ENCODE results near the gene SDR39U1.
"Not testable (repeated sequence)": the region's sequence is repeated elsewhere in the genome, so short reads cannot be mapped to it uniquely, and the experiment has no call there.

SDR39U1 gene, protein sequence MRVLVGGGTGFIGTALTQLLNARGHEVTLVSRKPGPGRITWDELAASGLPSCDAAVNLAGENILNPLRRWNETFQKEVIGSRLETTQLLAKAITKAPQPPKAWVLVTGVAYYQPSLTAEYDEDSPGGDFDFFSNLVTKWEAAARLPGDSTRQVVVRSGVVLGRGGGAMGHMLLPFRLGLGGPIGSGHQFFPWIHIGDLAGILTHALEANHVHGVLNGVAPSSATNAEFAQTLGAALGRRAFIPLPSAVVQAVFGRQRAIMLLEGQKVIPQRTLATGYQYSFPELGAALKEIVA

GRCh38 chr14:24442240-24443052, at the start of gene SDR39U1:
Gene SDR39U1, minus strand, starts transcription at chr14:24442776. Its CDS starts 7 bp downstream, at chr14:24442769.
- peak; percentile 99 for DNase-seq (ENCODE audit: low spot score)

DNA sequence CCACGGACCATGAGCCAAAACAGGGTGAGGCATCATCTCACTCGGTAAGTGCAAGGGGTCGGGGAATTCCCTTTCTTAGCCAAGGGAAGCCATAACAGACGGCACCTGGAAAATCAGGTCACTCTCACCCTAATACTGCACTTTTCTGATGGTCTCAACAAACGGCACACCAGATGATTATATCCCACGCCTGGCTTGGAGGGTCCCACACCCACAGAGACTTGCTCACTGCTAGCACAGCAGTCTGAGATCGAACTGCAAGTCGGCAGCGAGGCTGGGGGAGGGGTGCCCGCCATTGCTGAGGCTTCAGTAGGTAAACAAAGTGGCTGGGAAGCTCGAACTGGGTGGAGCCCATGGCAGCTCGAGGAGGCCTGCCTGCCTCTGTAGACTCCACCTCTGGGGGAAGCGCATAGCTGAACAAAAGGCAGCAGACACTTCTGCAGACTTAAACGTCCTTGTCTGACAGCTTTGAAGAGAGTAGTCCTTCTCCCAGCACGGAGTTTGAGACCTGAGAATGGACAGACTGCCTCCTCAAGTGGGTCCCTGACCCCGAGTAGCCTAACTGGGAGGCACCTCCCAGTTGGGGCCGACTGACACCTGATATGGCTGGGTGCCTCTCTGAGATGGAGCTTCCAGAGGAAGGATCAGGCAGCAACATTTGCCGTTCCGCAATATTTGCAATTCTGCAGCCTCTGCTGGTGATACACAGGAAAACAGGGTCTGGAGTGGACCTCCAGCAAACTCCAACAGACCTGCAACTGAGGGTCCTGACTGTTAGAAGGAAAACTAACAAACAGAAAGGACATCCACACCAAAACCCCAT, 49.2 kb upstream of the SDR39U1 start:
- DNase-seq (ENCODE audit: low spot score), result not testable (repeated sequence)

- peak; percentile 20 for DNase-seq (ENCODE audit: low spot score)
Observed at GRCh38 chr14:24483604-24484252, 41.2 kb upstream of the SDR39U1 start.

DNA sequence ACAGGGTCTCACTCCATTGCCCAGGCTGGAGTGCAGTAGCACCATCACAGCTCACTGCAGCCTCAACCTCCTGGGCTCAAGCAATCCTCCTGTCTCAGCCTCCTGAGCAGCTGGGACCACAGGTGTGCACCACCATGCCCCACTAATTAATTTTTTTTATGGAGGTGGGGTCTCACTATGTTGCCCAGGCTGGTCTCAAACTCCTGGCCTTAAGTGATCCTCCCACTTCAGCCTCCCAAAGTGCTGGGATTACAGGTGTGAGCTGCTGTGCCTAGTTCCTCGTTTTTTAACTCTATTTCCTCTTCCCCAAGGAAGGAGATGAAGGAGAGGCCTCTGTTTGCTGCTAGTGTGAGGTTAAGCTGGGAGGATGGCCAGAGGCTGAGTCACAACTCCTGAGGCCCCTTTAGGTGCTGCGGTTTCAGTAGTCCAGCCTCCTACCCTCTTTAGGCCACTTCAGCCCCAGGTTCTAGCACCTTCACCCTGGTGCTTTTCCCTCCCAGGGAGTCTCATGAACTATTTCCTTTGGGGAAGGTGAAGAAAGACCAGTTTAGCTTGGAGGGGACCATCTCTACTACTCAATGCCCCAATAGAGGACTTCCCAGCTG, 40.2 kb upstream of the SDR39U1 start:
- DNase-seq (ENCODE audit: low spot score), result not testable (repeated sequence)

- peak; percentile 55 for DNase-seq (ENCODE audit: low spot score)
Observed at GRCh38 chr14:24481622-24482324, 39.2 kb upstream of the SDR39U1 start.

DNA sequence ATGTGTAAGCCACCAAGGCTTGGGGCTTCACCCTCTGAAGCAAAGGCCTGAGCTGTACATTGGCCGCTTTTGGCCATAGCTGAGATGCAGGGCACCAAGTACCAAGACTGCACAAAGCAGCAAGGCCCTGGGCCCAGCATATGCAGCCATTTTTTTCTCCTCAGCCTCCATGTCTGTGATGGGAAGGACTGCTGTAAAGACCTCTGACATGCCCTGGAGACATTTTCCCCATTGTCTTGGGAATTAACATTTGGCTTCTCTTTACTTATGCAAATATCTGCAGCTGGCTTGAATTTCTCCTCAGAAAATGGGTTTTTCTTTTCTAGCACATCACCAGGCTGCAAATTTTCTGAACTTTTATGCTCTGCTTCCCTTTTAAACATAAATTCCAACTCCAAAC, 37.4 kb upstream of the SDR39U1 start:
- not testable (repeated sequence) for DNase-seq (ENCODE audit: low spot score)

GRCh38 chr14:24475261-24475660, 32.7 kb upstream of the SDR39U1 start:
- no peak for DNase-seq (ENCODE audit: low spot score)

DNA sequence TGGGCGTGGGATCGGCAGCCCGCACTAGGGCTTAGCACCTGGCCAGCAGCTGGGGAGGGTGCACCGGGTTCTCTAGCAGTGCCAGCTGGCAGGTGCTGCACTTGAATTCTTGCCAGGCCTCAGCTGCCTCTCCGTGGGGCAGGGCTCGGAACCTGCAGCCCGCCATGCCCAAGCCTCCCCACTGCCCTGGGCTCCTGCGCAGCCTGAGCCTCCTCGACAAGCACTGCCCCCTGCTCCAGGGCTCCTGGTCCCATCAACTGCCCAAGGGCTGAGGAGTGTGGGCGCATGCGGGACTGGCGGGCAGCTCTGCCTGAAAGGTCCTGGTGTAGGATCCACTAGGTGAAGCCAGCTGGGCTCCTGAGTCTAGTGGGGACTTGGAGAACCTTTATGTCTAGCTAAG, 30.6 kb upstream of the SDR39U1 start:
- DNase-seq (ENCODE audit: low spot score), result no peak

GRCh38 chr14:24470450-24470849, 27.9 kb upstream of the SDR39U1 start:
- DNase-seq (ENCODE audit: low spot score), result not testable (repeated sequence)

- DNase-seq (ENCODE audit: low spot score), result no peak
Observed at GRCh38 chr14:24465805-24466204, 23.2 kb upstream of the SDR39U1 start.

GRCh38 chr14:24465368-24465767, 22.8 kb upstream of the SDR39U1 start:
- no peak for DNase-seq (ENCODE audit: low spot score)

GRCh38 chr14:24463884-24464785, 21.6 kb upstream of the SDR39U1 start:
- DNase-seq (ENCODE audit: low spot score), result no peak

- DNase-seq (ENCODE audit: low spot score), result no peak
Observed at GRCh38 chr14:24463017-24463883, 20.7 kb upstream of the SDR39U1 start.

DNA sequence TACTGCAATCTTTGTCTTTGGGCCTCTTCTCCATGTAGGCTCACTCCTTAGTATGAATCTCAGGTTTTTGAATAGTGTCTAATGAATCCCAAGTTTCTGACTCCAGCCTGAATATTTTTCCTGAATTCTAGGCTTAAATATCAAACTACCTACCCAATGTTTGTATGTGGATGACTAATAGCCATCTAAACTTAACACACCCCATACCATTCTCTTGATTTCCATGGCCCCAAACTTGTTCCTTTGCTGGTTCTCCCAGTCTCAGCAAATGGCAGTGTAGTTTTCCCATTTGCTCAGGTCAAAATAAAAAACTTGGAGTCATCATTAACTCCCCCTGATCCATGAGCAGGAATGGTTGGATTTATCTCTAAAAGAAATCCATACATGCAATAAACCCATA, 18.8 kb upstream of the SDR39U1 start:
- no peak for DNase-seq (ENCODE audit: low spot score)

DNA sequence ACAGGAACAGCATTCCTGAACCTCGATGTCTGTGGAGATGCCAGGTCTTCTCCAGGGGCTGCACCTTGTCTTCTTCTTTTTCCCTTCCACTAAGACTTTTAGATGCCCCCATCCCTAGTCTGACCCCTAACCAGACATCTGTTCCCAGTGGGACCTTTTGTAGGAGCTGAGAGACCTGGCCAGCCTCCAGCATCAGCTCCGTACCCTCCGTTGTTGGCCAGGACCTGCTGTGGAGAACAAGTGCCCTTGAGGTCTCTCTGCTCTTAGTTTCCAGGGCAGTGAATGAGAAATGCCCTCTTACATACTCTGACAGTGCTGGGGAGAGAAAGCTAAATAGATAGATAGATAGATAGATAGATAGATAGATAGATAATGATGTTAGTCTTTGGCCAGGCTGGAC, 16.8 kb upstream of the SDR39U1 start:
- no peak for DNase-seq (ENCODE audit: low spot score)

DNA sequence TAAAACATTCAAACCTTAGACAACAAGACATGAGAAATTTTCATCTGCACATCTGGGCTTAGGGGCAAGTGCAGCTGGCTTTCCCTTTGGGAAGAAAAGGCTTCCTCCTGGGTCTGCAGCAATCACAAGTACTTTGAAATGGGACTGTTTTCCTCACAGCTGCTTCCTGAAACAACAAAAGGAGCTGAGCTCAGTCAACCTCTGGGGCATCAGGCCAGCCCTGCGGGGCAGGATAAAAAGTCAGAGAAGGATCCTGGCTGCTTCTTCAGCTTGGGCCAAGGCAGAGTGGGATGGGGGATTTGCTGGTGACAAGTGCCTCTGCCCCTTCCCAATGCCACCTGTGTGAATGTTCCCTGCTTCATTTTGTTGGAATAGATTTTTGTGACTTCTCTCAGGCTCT, 16.2 kb upstream of the SDR39U1 start:
- no peak for DNase-seq (ENCODE audit: low spot score)

DNA sequence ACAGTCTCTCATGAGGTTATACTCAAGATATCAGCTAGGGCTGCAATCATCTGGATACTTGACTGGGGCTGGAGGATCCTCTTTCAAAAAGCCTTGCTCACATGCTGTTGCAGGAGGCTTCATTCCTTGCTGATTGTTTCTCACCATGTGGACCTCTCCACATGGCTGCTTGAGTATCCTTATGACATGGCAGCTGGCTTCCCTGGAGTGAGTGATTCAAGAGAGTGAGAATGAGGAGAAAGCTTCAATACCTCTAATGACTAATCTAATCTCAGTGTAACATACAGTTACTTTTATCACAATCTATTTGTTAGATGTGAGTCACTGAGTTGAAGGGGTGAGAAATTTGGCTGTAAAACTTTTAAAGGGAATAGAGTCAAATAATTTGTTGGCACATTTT, 14.4 kb upstream of the SDR39U1 start:
- no peak for DNase-seq (ENCODE audit: low spot score)

DNA sequence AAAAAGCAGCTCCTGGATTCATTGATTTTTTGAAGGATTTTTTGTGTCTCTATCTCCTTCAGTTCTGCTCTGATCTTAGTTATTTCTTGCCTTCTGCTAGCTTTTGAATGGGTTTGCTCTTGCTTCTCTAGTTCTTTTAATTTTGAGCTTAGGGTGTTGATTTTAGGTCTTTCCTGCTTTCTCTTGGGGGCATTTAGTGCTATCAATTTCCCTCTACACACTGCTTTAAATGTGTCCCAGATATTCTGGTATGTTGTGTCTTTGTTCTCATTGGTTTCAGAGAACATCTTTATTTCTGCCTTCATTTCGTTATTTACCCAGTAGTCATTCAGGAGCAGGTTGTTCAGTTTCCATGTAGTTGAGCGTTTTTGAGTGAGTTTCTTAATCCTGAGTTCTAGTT, 8.3 kb upstream of the SDR39U1 start:
- DNase-seq (ENCODE audit: low spot score), result not testable (repeated sequence)

Measured in CD4-positive, alpha-beta T cell treated with Interleukin-2 at 100 ng/mL for 4 hours (primary cell).